Epithelial cell of proximal tubule (primary cell): ENCODE results near the gene MOGAT3. TPM values are rescaled to one million over a fixed set of nuclear protein-coding genes. Genes with fewer than 3 reads are reported as not detected.
"Not testable (repeated sequence)": the region's sequence is repeated elsewhere in the genome, so short reads cannot be mapped to it uniquely, and the experiment has no call there.

ENCODE experiments used
- DNase-seq: peaks from one replicate; pipeline ENCODE4 v3.0.0-alpha.2; 2011; ENCODE audit warnings: low read depth
- H3K4me3 ChIP-seq: 2 replicates; pipeline ENCODE4 v1.5.1; 2011; ENCODE audit warnings: low read depth, mild to moderate bottlenecking, low read length
- CTCF ChIP-seq: conservative IDR thresholded peaks from 2 replicates; pipeline ENCODE4 v1.5.1; 2012; ENCODE audit warnings: low read depth, mild to moderate bottlenecking, low read length
- total RNA-seq: library from RNA; depleted of rRNA; stranded (reverse); fragments of >200 nt; gene quantifications from 2 replicates; pipeline ENCODE4 v1.2.3, GENCODE V29; 2015

MOGAT3 gene
- total RNA-seq, 1 donor from 2014 or later, result not detected

GRCh38 chr7:101201695-101202602, 1.1 kb upstream of the MOGAT3 start:
- H3K4me3 ChIP-seq, result peak overlapping the region; percentile 14
- no peak for TF ChIP-seq CTCF
- no peak for DNase-seq

GRCh38 chr7:101200504-101200861, 353 bp downstream of the MOGAT3 start:
- DNase-seq, result no peak
- no peak overlapping the region for H3K4me3 ChIP-seq
- TF ChIP-seq CTCF, result no peak

- not testable (repeated sequence) for DNase-seq, H3K4me3 ChIP-seq
Observed at GRCh38 chr7:101199522-101199921, 1.3 kb downstream of the MOGAT3 start.

- DNase-seq, result no peak
- no peak overlapping the region for H3K4me3 ChIP-seq
- TF ChIP-seq CTCF, result no peak
Observed at GRCh38 chr7:101198476-101198875, 2.4 kb downstream of the MOGAT3 start.

- H3K4me3 ChIP-seq, result no peak overlapping the region
- TF ChIP-seq CTCF, result no peak
- no peak for DNase-seq
Observed at GRCh38 chr7:101197991-101198390, 2.8 kb downstream of the MOGAT3 start.

- DNase-seq, result no peak
- TF ChIP-seq CTCF, result no peak
- no peak overlapping the region for H3K4me3 ChIP-seq
Observed at GRCh38 chr7:101195884-101196283, 5.0 kb downstream of the MOGAT3 start.

- TF ChIP-seq CTCF, result no peak
- DNase-seq, result no peak
- H3K4me3 ChIP-seq, result no peak overlapping the region
Observed at GRCh38 chr7:101189109-101189508, 11.7 kb downstream of the MOGAT3 start.
